ENCODE data around the gene CHD9.

DNA sequence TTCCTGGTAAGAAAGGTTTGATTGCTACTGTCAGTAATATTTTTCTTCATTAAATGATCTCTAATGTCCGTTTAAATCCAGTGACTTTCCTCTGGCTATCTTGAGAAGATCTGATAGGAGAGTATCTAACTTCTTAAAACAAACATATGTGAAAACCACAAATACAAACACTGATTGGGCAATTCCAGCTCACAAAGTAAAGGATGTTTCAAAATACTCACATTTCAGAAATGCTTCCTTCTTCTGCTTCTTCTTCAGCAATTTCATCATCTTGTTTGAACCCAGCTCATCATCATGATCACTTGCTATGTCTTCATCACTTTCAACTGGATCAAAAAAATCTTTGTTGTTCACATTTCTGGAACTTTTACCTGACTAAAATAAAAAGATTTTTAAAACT is 315.1 kb downstream of the CHD9 start:
- TF ChIP-seq, protein P1, sequence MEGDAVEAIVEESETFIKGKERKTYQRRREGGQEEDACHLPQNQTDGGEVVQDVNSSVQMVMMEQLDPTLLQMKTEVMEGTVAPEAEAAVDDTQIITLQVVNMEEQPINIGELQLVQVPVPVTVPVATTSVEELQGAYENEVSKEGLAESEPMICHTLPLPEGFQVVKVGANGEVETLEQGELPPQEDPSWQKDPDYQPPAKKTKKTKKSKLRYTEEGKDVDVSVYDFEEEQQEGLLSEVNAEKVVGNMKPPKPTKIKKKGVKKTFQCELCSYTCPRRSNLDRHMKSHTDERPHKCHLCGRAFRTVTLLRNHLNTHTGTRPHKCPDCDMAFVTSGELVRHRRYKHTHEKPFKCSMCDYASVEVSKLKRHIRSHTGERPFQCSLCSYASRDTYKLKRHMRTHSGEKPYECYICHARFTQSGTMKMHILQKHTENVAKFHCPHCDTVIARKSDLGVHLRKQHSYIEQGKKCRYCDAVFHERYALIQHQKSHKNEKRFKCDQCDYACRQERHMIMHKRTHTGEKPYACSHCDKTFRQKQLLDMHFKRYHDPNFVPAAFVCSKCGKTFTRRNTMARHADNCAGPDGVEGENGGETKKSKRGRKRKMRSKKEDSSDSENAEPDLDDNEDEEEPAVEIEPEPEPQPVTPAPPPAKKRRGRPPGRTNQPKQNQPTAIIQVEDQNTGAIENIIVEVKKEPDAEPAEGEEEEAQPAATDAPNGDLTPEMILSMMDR (IDR thresholded peaks at IDR 0.05; ENCODE audit: poor library complexity, severe bottlenecking): no peak
- TF ChIP-seq, protein P2, sequence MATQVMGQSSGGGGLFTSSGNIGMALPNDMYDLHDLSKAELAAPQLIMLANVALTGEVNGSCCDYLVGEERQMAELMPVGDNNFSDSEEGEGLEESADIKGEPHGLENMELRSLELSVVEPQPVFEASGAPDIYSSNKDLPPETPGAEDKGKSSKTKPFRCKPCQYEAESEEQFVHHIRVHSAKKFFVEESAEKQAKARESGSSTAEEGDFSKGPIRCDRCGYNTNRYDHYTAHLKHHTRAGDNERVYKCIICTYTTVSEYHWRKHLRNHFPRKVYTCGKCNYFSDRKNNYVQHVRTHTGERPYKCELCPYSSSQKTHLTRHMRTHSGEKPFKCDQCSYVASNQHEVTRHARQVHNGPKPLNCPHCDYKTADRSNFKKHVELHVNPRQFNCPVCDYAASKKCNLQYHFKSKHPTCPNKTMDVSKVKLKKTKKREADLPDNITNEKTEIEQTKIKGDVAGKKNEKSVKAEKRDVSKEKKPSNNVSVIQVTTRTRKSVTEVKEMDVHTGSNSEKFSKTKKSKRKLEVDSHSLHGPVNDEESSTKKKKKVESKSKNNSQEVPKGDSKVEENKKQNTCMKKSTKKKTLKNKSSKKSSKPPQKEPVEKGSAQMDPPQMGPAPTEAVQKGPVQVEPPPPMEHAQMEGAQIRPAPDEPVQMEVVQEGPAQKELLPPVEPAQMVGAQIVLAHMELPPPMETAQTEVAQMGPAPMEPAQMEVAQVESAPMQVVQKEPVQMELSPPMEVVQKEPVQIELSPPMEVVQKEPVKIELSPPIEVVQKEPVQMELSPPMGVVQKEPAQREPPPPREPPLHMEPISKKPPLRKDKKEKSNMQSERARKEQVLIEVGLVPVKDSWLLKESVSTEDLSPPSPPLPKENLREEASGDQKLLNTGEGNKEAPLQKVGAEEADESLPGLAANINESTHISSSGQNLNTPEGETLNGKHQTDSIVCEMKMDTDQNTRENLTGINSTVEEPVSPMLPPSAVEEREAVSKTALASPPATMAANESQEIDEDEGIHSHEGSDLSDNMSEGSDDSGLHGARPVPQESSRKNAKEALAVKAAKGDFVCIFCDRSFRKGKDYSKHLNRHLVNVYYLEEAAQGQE (IDR thresholded peaks at IDR 0.05; ENCODE audit: borderline replicate concordance): no peak
- TF ChIP-seq EZH2 (IDR thresholded peaks at IDR 0.05; ENCODE audit: borderline replicate concordance, insufficient read depth, low read length, poor library complexity, severe bottlenecking): no peak
- TF ChIP-seq RAD21 (conservative IDR thresholded peaks at IDR 0.05): no peak
- TF ChIP-seq SMC3 (conservative IDR thresholded peaks at IDR 0.05; ENCODE audit: poor library complexity): no peak

Data from neural cell (in vitro differentiated cells).